ENCODE measurements around the gene ZMYND8.
"Not testable (repeated sequence)": the region's sequence is repeated elsewhere in the genome, so short reads cannot be mapped to it uniquely, and the experiment has no call there.

ZMYND8 gene

GRCh38 chr20:47225458-47225857 is 131.0 kb downstream of the ZMYND8 start:
- no peak for DNase-seq (ENCODE audit: low read depth in 2 of 2)

DNA sequence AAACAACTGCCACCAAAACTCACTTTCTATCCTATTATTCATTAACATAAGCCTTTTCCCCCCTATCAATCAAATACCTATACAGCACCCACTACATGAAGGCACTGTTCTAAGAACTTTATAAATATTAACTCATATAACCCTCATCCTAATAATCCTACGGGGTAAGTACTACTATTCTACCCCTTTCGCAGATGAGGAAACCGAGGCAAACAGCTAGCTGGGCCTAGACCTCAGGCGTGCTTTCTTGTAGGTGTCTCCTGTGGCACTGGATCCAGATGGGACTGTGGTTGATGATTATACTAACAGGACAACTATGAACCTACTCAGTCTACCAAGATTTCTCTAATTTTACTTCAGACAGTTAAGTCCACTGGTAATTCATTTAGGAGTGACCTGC is 131.6 kb downstream of the ZMYND8 start:
- DNase-seq (ENCODE audit: low read depth in 2 of 2) = no peak

- DNase-seq (ENCODE audit: low read depth in 2 of 2) = no peak
Measured at GRCh38 chr20:47224300-47224791, 132.2 kb downstream of the ZMYND8 start.

GRCh38 chr20:47223896-47224295 is 132.6 kb downstream of the ZMYND8 start:
- DNase-seq (ENCODE audit: low read depth in 2 of 2) = no peak

- no peak for DNase-seq (ENCODE audit: low read depth in 2 of 2)
Measured at GRCh38 chr20:47222468-47223119, 133.9 kb downstream of the ZMYND8 start.

GRCh38 chr20:47221036-47221625 is 135.4 kb downstream of the ZMYND8 start:
- no peak for DNase-seq (ENCODE audit: low read depth in 2 of 2)

DNA sequence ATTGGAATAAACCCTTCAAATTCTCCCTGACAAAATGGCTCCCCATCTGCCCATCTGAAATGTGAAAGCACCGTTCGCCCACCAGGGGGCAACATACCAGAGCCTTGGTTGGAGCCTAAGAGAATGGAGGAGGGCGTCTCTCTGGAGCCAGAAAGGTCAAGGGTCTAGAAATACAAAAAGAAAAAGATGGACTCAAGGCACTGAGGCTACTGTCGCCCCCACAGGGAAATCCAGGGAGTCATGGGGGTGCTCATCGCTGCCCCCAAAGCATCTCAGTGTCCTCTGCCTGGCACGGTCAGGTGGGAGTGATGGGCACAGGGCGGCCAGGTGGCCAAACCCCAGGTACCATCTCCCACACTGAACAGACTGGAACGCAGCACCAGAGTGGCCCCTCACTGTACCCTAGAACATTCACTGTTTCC is 136.3 kb downstream of the ZMYND8 start:
- DNase-seq (ENCODE audit: low read depth in 2 of 2) = no peak

DNA sequence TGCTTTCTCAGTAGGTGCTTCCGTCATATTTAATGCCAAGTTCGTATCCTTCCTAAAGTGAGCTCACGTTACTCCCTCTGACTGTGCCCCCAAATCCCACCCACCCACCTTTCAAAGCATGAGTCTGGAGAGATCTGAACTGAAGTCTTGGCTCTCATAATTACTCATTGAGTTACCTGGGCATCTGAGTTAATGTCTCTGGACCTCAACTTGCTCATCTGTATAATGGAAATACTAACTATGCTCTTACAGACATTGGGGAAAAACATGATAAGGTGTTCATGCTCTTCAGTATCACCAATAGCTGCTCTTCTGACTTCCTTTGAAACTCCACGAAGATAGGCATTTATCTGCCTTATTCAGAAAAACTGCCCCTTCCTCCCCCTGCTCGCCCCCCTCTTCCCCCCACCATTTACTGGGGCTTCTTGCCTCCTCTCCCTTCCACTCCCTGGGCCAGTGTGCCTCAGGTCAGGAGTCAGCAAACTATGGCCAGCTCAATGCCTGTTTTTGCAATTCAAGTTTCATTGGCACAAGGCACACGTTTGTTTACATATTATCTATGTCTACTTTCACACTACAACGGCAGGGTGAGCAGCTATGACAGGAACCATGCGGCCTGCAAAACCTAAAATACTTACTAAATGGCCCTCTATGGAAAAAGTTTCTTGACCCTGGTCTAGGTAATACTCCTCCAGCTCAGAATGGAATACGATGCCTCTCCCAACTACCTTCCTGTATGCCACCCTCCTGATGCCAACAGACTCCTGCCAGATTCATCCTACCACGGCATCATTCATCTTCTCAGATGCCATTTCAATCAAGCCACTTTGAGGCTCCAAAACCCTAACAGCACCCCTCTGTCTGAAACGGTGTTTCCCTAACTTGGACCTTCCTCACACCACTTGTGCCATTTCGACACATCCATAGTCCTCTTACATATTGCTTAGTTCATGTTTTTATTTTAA is 138.7 kb downstream of the ZMYND8 start:
- DNase-seq (ENCODE audit: low read depth in 2 of 2) = no peak

GRCh38 chr20:47216819-47217410 is 139.6 kb downstream of the ZMYND8 start:
- DNase-seq (ENCODE audit: low read depth in 2 of 2) = no peak

DNA sequence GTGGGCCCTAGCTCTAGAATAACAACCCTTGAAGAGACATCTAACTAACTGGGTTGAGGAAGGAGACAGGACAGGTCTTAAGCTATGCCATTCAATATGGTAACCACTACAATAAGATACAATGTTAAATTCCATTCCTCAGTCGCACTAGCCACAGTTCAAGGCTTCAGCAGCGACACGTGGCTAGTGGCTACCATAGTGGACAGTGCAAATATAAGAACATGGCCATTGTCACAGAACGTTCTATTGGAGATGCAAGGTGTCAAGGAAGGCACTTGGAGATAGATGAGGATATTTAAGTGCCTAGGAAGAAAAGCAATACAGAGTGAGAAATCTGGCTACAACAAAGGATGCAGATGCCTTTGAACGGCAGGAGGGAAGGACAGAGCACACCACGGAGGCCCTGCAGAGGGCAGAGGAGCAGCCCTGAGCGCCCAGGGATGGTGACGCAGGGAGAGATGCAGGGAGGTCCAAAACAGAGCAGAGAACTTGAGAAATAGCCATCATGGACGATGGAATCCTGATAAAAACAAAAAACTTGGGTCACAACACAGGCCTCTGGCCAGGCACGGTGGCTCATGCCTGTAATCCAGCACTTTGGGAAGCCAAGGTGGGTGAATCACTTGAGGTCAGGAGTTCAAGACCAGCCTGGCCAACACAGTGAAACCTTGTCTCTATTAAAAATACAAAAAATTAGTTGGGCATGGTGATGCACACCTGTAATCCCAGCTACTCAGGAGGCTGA is 140.7 kb downstream of the ZMYND8 start:
- DNase-seq (ENCODE audit: low read depth in 2 of 2) = no peak

- DNase-seq (ENCODE audit: low read depth in 2 of 2) = no peak
Measured at GRCh38 chr20:47213966-47214365, 142.5 kb downstream of the ZMYND8 start.

DNA sequence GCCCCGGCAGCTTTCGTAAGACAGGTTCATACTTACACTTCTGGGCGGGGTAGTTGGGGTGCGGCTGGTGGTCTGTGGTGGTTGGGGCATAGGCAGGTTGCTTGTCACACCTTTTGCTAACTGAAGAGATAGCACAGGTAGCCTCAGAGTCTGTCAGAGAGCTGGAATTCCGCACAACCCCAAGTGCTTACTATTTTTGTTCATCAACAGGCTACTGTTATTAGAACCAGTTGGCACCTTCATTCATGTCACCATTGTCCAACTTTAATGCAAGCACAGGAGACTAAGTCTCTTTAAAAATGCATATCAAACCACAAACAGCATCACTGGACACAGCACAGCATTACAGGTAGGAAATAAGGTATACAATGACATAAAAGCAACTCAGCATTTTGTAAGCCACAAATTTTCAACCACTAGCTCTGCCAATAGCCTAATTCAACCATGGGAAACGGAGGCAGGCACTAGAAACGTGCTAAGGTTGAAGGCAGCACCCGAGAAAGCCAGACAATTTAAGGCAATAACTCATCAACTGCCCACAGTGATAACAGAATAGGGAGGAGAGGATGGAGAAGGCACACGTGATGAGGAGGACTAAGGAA is 143.8 kb downstream of the ZMYND8 start:
- no peak for DNase-seq (ENCODE audit: low read depth in 2 of 2)

DNA sequence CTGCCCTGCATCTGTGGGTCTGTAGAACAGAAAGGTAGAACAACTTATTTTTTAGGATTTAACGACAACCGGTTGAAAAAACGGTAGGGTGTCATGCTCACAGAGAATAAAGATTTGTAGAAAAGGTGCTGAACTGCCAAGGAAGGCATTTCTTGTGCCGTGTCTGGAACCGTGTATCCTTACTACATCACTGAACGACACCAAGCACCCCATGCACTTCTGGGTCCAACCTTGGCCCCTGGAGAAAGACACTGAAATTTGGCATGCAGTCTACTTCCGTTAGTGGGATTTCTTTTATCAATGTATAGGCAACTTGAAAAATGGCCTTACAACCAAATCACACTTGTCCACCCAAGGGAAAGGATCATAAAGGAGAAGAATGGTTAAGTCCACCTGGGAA is 145.5 kb downstream of the ZMYND8 start:
- DNase-seq (ENCODE audit: low read depth in 2 of 2) = no peak

- DNase-seq (ENCODE audit: low read depth in 2 of 2) = no peak
Measured at GRCh38 chr20:47210470-47210869, 146.0 kb downstream of the ZMYND8 start.

GRCh38 chr20:47209982-47210381 is 146.5 kb downstream of the ZMYND8 start:
- no peak for DNase-seq (ENCODE audit: low read depth in 2 of 2)

DNA sequence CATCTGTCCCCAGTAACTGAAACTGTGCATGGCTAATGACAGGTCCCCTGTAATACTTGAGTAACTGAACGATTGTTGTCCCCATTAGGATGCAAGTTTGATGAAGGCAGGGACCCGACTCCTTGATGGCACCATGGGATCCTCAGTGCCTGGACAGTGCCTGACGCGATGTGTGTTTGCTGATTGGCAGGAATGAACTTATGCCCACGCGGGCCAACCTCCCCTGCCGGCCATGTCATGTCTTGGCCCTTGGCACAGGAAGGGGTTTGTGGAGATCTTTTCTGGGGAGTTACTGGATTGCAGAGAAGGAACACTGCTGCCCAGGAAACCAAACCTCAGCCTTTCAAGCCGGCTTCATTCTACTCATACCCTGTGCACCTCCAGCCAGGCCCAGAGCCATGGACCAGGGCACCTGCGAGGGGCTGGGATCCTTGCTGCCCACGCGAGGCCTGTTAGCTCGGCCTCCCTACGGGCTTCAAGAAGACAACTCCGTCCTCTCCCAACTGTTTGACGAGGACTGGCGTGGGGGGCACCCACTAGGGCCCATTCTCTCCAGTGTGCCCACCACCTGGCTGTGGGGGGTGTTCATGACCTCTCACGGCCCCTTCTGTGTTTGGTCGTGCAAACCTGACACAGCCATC is 147.8 kb downstream of the ZMYND8 start:
- DNase-seq (ENCODE audit: low read depth in 2 of 2) = no peak

DNA sequence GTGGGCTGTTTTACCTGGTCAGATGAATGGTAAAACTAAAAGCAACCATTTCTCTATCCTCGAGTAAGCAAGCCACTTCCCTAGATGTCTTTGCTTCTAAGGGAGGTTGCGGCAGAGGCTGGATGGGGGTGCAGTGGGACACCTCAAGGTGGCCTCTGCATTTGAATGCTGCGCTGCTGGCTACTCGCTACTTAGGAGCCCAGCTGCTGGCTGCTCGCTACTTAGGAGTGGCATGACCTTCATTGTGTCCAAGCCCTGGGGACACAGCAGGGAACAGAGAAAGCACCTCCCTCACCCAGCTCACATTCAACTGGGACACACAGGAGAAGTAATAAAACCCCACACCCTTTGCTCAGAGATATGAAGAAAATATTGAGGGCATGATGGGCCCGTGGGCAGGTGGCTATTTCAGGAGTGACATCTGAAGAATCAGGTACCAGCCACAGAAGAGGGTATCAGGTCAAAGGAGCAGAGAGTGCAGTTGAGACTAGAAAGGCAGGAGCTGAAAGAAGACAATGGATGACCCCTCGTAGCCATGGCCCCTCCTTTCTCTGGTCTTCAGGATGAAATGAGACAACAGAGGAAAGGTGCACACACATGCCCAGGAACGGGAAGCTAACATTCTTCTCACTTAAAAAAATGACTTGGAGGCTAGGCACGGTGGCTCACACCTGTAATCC is 149.4 kb downstream of the ZMYND8 start:
- DNase-seq (ENCODE audit: low read depth in 2 of 2) = no peak

DNA sequence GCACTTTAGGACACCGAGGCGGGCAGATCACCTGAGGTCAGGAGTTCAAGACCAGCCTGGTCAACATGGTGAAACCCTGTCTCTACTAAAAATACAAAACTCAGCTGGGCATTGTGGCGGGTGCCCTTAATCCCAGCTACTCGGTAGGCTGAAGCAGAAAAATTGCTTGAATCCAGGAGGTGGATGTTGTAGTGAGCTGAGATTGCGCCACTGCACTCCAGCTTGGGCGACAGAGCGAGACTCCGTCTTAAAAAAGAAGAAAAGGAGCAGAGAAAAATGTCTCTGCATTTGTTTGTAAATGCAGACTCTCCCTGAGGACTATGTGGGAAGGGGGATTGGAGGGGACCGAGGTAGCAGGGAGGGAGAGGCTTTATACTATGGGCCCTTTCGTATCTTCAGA is 149.9 kb downstream of the ZMYND8 start:
- DNase-seq (ENCODE audit: low read depth in 2 of 2) = not testable (repeated sequence)

- peak; percentile 40 to 45 for DNase-seq (ENCODE audit: low read depth in 2 of 2)
Measured at GRCh38 chr20:47205577-47206123, 150.8 kb downstream of the ZMYND8 start.

- not testable (repeated sequence) for DNase-seq (ENCODE audit: low read depth in 2 of 2)
Measured at GRCh38 chr20:47204850-47205122, 151.7 kb downstream of the ZMYND8 start.

Measured in fibroblast of skin of left quadriceps (primary cell).